Neuron (in vitro differentiated cells): ENCODE measurements around the gene CHST11.
"Not testable (repeated sequence)": the region's sequence is repeated elsewhere in the genome, so short reads cannot be mapped to it uniquely, and the experiment has no call there.

Experiments
- H2AFZ ChIP-seq: one replicate; pipeline ENCODE4 v1.6.1; 2013; ENCODE audit warnings: low read depth, mild to moderate bottlenecking, inconsistent platforms, low read length, moderate library complexity
- H3K27me3 ChIP-seq: one replicate; pipeline ENCODE4 v1.6.1; 2013; ENCODE audit warnings: low read length; ENCODE audit not compliant: insufficient read depth
- H3K36me3 ChIP-seq: one replicate; pipeline ENCODE4 v1.6.1; 2013; ENCODE audit warnings: low read length; ENCODE audit not compliant: insufficient read depth
- H3K4me1 ChIP-seq: one replicate; pipeline ENCODE4 v1.6.1; 2013; ENCODE audit warnings: low read length; ENCODE audit not compliant: insufficient read depth
- H3K4me3 ChIP-seq: 2 replicates; pipeline ENCODE4 v1.5.1; 2013; ENCODE audit warnings: mild to moderate bottlenecking, low read length, moderate library complexity
- H3K9me3 ChIP-seq: one replicate; pipeline ENCODE4 v1.6.1; 2013; ENCODE audit warnings: low read length

Gene CHST11

DNA sequence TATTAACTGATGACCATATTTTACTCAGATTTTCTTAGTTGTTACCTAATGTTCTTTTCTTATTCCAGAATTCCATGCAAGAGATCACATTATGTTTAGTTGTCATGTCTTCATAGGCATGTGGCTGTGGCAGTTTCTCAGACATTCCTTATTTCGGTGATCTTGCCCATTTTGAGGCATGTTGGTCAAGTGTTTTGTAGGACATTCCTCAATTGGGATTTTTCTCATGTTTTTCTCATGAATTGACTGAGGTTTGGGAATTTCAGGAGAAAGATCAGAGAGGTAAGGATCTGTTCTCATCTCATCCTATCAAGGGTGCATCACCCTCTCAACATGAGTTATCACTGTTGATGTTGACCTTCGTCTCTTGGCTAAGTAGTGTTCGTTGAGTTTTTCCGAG is 81.3 kb downstream of the CHST11 start:
- no peaks in the 10 kb centered on the region for H3K27me3 ChIP-seq
- H3K9me3 ChIP-seq = no peaks in the 10 kb centered on the region
- H2AFZ ChIP-seq = no peak overlapping the region
- no peak overlapping the region for H3K4me3 ChIP-seq
- H3K4me1 ChIP-seq = peaks cover 35% of the 10 kb centered on the region
- no peaks in the 10 kb centered on the region for H3K36me3 ChIP-seq

DNA sequence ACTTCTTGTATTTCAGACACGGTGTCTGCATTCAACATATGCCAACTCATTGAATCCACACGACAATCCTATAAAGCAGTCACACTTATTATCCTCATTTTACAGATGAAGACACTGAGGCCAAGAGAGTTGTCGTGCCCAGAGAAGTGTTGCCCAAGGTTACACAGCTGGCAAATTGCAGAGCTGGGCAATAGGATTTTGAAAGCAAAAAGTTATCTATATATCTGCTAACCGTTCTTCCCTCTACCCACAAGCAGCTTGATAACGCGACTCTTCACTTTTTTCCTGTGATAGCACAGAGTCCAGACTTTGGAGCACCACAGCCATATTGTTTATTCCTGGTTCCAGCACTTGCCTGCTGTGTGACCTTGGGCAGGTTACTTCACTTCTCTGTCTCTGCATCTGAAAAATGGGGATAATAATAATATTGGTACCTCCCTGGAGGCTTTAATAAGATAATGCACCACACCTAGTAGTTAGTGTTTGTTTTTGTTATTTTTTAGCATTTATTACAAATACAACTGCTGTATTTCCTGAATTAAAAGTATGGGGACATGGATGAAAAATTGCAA is 82.2 kb downstream of the CHST11 start:
- H3K27me3 ChIP-seq = no peaks in the 10 kb centered on the region
- H2AFZ ChIP-seq = no peak overlapping the region
- peaks cover 33% of the 10 kb centered on the region for H3K4me1 ChIP-seq
- no peaks in the 10 kb centered on the region for H3K36me3 ChIP-seq
- no peaks in the 10 kb centered on the region for H3K9me3 ChIP-seq
- H3K4me3 ChIP-seq = no peak overlapping the region

DNA sequence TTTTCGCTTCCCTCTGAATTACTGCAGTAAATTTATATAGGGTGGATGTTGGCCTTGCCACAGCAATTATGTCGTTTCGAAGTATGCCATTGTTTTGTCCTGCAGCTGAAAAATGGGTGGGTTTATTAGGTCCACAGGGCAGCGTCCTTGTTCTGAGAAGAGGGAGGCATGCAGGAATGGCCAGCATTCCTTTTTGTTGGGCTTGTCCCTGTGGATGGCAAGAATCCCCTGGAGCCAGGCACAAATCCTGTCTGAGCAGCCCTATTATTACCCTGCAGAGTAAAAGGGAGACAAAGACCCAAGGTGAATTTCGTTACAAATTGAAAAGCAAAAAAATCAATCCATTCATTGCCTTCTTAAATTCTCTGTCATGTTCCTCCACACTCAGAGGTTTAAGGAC is 88.1 kb downstream of the CHST11 start:
- Histone ChIP-seq H3K9me3 (no peaks in the 10 kb centered on the region), H3K36me3 (no peaks in the 10 kb centered on the region), H3K4me1 (peaks cover 20% of the 10 kb centered on the region), H3K4me3 (no peak overlapping the region), H3K27me3 (no peaks in the 10 kb centered on the region), H2AFZ (no peak overlapping the region)

DNA sequence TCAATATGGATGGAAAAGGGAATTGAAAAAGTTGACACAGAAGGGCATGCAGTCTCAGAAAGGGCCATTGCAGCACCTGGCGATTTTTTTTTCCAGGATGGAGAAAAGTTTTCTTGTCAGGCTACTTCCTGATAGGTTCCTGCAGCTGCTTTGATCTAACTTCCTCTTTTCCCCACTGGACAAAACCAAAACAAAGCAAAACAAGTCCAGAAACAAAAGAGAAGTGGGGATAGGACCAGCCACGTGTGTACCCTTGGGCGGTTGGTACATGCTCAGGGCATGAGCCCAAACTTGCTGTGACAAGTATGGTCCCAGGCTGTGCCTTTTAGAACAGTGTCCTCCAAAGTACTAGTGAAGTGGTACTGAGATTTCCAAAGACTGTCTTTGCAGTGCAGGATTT is 89.8 kb downstream of the CHST11 start:
- H3K4me3 ChIP-seq = no peak overlapping the region
- H2AFZ ChIP-seq = no peak overlapping the region
- no peaks in the 10 kb centered on the region for H3K36me3 ChIP-seq
- no peaks in the 10 kb centered on the region for H3K9me3 ChIP-seq
- H3K27me3 ChIP-seq = no peaks in the 10 kb centered on the region
- peaks cover 6% of the 10 kb centered on the region for H3K4me1 ChIP-seq

DNA sequence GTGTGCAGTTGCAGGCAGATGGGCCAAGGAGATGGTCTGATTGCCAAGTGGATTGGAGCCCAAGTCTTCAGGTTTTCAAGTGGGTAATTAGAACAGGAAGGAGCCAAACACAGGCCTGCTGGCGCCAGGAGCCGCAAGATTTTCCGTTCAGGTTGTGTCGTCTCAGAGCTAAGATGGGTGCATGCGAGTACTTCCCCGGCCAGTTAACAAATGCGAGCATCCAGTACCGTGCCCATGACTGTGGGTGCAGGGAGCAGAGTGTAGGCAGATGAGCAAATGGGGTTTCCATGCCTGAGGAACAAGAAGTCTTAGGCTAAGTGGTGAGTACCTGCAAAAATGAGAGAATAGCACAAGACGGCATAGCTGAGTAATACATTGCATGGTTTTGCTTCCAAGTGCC is 90.5 kb downstream of the CHST11 start:
- Histone ChIP-seq H2AFZ (no peak overlapping the region), H3K36me3 (no peaks in the 10 kb centered on the region), H3K4me3 (no peak overlapping the region), H3K27me3 (no peaks in the 10 kb centered on the region), H3K4me1 (no peaks in the 10 kb centered on the region), H3K9me3 (no peaks in the 10 kb centered on the region)

DNA sequence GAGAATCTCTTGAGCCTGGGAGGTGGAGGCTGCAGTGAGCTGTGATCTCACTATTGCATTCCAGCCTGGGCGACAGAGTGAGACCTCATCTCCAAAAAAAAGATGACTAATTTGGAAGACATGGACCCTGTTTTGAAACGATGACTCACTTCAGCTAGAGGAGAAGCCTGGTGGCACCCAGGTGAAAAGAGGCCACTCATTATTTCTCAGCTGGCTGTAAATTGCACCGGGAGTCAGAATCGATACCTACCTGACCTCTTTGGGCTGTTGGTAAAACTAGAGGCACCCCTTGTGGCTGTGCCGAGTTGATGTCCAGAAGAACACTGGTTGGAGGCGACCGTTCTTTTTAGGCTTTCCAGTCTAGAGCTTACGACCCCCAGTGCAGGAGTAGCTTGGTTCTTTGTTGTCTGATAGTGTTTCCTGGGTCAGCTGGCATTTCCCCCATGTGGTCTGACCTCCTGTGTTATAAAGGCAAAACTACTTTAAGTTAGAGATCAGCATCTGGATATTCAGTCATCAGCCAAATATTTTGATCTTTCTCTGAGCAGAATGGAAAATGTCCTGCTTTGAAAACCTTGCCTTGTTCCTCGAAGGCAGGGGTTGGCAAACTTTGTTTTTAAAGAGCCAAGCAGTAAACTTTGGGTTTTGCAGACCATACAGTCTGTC is 93.2 kb downstream of the CHST11 start:
- Histone ChIP-seq H3K4me3 (no peak overlapping the region), H3K27me3 (no peaks in the 10 kb centered on the region), H3K36me3 (no peaks in the 10 kb centered on the region), H2AFZ (no peak overlapping the region), H3K9me3 (peaks cover 4% of the 10 kb centered on the region), H3K4me1 (no peaks in the 10 kb centered on the region)

DNA sequence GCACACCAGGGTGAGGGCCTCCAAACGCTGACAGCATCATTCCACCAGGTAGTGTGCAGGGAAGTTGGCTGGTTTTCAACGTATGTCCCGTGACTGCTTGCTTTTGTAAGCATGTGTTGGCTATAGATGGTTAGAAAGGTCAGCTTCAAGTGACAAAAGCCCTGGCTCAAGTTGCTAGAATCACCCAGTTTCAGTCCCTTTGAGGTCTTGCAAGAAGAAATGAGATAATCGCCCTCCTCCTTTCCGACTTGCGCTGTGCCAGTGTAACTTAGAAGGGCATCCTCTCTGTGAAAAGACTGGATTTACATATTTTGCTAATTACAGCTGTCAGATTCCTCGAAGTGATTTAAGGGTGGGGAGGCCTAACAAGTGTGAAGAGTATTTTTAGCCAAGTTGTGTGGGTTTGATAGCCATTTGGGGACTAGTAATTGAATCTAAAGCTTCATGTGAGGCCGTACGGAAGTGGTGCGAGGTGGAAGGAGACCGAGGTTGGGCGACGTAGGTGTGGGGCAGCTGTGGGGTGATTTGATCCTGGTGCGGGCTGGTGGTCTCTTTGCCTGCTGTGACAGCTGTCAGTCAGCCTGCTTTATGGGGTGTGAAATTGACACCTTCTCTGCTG is 94.7 kb downstream of the CHST11 start:
- Histone ChIP-seq H2AFZ (no peak overlapping the region), H3K9me3 (peaks cover 4% of the 10 kb centered on the region), H3K36me3 (no peaks in the 10 kb centered on the region), H3K4me1 (no peaks in the 10 kb centered on the region), H3K27me3 (no peaks in the 10 kb centered on the region), H3K4me3 (no peak overlapping the region)

DNA sequence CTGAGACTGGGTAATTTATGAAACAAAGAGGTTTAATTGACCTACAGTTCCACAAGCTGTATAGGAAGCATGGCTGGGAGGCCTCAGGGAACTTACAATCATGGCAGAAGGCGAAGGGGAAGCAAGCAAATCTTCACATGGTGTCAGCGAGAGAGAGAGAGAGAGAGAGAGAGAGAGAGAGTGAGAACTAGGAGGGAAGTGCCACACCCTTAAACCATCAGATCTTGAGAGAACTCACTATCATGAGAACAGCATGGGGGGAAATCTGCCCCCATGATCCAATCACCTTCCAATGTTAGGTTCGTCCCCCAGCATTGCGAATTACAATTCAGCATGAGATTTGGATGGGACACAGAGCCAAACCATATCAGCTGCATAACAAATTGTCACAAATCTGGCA is 96.7 kb downstream of the CHST11 start:
- Histone ChIP-seq H3K4me1 (no peaks in the 10 kb centered on the region), H3K9me3 (peaks cover 4% of the 10 kb centered on the region), H2AFZ (no peak overlapping the region), H3K4me3 (no peak overlapping the region), H3K36me3 (no peaks in the 10 kb centered on the region), H3K27me3 (no peaks in the 10 kb centered on the region)

DNA sequence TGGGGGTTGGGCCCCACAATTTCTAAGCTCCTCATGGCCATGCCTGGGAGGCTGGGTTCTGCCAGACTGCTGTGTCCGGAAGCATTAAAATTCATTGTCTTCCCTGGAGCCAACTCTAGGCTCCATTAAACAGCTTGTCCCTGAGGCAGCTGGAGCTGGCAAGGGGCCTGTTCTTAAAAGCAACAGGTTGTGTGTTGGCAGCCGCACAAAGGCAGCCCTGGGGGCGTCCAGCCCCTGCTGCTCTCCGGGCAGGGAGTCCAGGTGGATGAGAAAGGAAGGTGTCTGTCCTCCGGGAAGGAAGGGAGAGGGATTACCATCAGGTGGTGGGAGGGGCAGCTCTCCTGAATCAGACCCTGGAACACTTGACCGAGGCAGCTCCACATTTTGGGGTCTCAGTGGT is 98.9 kb downstream of the CHST11 start:
- H3K36me3 ChIP-seq = no peaks in the 10 kb centered on the region
- H3K4me1 ChIP-seq = no peaks in the 10 kb centered on the region
- H3K9me3 ChIP-seq = peaks cover 4% of the 10 kb centered on the region
- no peak overlapping the region for H3K4me3 ChIP-seq
- no peak overlapping the region for H2AFZ ChIP-seq
- H3K27me3 ChIP-seq = no peaks in the 10 kb centered on the region

DNA sequence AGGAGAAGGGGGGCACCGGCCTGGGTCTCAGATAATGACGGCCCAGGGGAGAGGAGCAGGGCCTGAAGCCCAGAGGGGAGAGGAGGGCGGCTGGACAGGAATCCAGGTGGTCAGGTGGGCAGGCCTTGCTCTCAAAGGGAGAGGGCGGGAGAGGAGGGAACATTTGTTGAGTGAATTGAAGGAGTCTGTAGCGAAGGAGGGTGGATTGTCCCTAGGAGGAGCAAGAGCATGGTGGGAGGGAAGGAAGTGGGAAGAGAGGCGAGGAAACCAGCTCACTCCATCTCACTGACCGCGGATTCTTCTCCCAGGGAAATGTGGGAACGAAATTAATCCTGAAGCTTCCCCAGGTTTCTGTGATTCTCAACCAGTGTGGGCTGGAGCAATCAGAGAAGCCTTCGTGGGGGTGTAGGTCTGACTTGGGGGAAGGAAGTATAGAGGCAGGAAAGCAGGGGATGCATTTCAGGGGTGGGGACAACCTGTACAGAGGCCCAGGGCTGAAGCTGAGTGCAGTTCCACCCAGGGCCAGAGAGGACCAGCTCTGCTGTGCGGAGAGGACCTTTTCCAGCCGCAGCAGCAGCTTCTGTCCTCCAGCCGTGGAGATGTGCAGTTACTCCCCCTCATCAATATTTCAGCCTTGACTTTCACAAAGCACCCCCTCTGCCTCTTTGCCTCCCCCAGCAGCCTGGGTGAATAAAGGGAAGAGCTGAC is 100.9 kb downstream of the CHST11 start:
- Histone ChIP-seq H3K27me3 (no peaks in the 10 kb centered on the region), H3K36me3 (no peaks in the 10 kb centered on the region), H3K4me3 (no peak overlapping the region), H3K9me3 (peaks cover 4% of the 10 kb centered on the region), H2AFZ (no peak overlapping the region), H3K4me1 (no peaks in the 10 kb centered on the region)

DNA sequence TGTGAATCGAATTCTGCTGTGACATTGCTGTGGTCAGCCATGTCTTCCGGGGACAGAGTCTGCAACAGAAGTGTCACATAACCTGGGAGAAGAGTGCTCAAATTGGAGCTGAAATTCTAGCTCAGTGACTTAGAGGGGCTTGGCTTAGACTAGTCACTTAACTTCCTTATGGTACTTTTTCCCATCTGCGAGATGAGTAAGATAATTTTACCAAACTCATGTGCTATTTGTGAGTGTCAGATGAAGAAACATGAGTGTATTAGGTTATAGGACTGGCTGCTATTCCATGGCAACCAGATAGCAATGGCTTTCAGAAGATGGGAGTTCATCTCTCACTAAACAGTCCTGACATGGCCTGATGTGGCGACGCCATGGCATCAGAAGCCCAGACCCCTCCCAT is 104.1 kb downstream of the CHST11 start:
- peaks cover 2% of the 10 kb centered on the region for H3K9me3 ChIP-seq
- H2AFZ ChIP-seq = no peak overlapping the region
- H3K4me3 ChIP-seq = no peak overlapping the region
- H3K27me3 ChIP-seq = no peaks in the 10 kb centered on the region
- H3K36me3 ChIP-seq = no peaks in the 10 kb centered on the region
- no peaks in the 10 kb centered on the region for H3K4me1 ChIP-seq

DNA sequence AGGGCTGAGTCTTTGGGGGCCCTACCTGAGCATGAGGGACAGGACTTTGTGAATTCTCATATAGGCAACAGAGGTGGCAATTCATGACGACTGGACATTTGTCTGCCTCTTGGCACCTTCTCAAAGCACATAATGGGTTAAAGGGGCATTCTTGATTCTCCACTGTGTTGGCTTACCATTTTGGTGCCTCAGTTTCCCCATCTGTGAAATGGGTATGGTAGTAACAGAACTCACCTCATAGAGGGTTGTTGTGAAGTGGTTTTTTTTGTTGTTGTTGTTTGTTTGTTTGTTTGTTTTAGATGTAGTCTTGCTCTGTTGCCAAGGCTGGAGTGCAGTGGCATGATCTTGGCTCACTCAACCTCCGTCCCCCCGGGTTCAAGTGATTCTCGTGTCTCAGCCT is 106.0 kb downstream of the CHST11 start:
- H3K4me3 ChIP-seq = no peak overlapping the region

DNA sequence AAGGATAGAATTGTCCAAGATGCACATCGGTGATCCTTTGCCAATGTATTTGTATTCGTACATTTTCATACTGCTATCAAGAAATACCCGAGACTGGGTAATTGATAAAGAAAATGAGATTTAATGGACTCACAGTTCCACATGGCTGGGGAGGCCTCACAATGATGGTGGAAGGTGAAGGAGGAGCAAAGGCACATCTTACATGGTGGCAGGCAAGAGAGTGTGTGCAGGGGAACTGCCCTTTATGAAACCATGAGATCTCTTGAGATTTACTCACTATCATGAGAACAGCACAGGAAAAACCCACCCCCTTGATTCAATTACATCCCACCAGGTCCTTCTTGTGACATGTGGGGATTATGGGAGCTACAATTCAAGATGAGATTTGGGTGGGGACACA is 107.9 kb downstream of the CHST11 start:
- H3K9me3 ChIP-seq, H3K27me3 ChIP-seq, H2AFZ ChIP-seq, H3K4me1 ChIP-seq, H3K36me3 ChIP-seq, H3K4me3 ChIP-seq: not testable (repeated sequence)

More for the DNA sequence above, 106.0 kb downstream of the CHST11 start:
- Histone ChIP-seq H3K4me1 (no peaks in the 10 kb centered on the region), H3K27me3 (no peaks in the 10 kb centered on the region), H3K9me3 (peaks cover 2% of the 10 kb centered on the region), H3K36me3 (no peaks in the 10 kb centered on the region), H2AFZ (no peak overlapping the region)
